Kidney epithelial cell (primary cell): ENCODE results near the gene RPS26. TPM values are rescaled to one million over a fixed set of nuclear protein-coding genes. Genes with fewer than 3 reads are reported as not detected.
"Not testable (repeated sequence)": the region's sequence is repeated elsewhere in the genome, so short reads cannot be mapped to it uniquely, and the experiment has no call there.

ENCODE experiments used
- DNase-seq: peaks from one replicate; pipeline ENCODE4 v3.0.0-alpha.2; 2010; ENCODE audit warnings: low read depth
- H3K27me3 ChIP-seq: 2 replicates; pipeline ENCODE4 v1.6.0; 2011; ENCODE audit warnings: low read length; ENCODE audit not compliant: control insufficient read depth, insufficient read depth
- H3K36me3 ChIP-seq: 2 replicates; pipeline ENCODE4 v1.5.1; 2011; ENCODE audit warnings: low read length; ENCODE audit not compliant: control insufficient read depth, insufficient read depth
- H3K4me3 ChIP-seq: 2 replicates; pipeline ENCODE4 v1.5.1; 2011; ENCODE audit warnings: low read depth, mild to moderate bottlenecking, control low read depth, low read length
- CTCF ChIP-seq: IDR thresholded peaks from 2 replicates; pipeline ENCODE4 v1.5.1; 2011; ENCODE audit warnings: mild to moderate bottlenecking, moderate library complexity, low read length, control low read depth, inconsistent platforms; ENCODE audit not compliant: insufficient read depth, poor library complexity, severe bottlenecking
- total RNA-seq: library from RNA; depleted of rRNA; stranded (reverse); fragments of >200 nt; gene quantifications from 2 replicates; pipeline ENCODE4 v1.2.3, GENCODE V29; 2015

The RPS26 gene
- total RNA-seq, 1 donor from 2014 or later, result 1,382 TPM

DNA sequence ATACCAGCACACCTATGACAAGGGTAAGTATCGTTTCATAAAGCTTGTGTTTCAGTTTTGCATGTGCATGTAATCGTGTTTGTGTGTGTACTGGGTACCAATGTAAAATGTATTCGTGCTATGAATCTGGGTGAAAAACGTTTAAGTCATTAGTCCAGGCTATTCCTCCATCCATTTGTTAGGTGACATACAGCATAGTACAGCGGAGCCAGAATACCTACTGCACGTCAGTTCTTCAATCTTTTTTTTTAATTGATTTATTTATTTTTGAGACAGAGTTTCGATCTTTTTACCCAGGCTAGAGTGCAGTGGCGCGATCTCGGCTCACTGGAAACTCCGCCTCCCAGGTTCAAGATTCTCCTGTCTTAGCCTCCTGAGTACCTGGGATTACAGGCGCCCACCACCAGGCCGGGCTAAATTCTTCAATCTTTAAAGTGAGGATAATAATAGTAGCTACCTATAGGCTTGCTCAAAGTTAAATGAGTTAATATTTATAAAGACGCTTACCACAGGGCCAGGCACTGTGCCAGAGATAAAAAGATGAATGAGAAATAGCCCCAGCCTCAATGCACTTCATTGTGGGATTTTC lies 661 bp upstream of the RPS26 start:
- no peak for DNase-seq
- Histone ChIP-seq H3K4me3 (peak overlapping the region; percentile 28), H3K27me3 (no peaks in the 10 kb centered on the region), H3K36me3 (peaks cover 2% of the 10 kb centered on the region)
- TF ChIP-seq CTCF, result no peak

DNA sequence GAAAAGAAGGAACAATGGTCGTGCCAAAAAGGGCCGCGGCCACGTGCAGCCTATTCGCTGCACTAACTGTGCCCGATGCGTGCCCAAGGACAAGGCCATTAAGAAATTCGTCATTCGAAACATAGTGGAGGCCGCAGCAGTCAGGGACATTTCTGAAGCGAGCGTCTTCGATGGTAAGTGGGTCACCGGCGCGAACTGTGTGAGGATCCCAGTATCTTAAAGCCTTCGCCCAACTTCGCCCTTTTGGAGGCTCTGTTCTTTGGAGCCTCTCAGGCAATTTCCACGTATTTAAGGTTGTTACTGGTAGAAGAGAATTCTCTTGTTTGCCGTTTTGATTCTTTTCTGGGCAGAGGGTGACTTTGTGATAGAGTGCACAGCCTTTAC lies 704 bp downstream of the RPS26 start:
- H3K4me3 ChIP-seq, result peak overlapping the region; percentile 90
- not testable (repeated sequence) for H3K27me3 ChIP-seq, H3K36me3 ChIP-seq, DNase-seq

- TF ChIP-seq CTCF, result no peak
- Histone ChIP-seq H3K27me3 (no peaks in the 10 kb centered on the region), H3K4me3 (peak overlapping the region; percentile 90), H3K36me3 (peaks cover 2% of the 10 kb centered on the region)
- DNase-seq, result no peak
Measured at GRCh38 chr12:56042843-56043242, 1.1 kb downstream of the RPS26 start.

DNA sequence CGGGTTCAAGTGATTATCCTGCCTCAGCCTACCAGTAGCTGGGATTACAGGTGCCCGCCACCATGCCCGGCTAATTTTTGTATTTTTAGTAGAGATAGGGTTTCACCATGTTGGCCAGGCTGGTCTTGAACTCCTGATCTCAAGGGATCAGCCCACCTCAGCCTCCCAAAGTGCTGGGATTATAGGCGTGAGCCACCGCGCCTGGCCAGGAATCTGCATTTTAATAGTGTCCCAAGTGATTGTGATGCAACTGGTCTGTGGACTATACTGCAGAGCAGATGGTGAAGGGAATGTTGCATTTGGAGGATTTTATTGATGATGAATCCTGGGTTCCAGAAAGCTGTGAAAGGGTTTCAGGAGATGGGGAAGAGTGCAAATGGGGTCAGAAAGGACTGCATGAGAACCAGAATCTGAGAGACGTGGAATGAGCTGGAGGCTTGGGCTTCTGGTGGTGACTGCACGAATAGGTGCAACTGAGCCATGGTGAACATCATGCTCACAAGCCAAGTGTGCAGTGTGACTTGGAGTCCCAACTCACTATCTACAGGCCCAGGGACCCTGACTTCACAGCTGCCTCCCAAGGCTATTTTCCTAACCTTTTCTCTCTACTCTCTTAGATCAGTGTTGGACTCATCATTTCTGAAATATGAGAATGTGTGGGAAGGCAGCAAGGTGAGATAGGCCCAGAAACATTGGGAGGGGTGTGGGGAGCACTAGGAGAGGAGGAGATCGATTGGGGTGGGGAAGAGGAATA lies 4.5 kb downstream of the RPS26 start:
- H3K36me3 ChIP-seq, result peaks cover 2% of the 10 kb centered on the region
- H3K27me3 ChIP-seq, result no peaks in the 10 kb centered on the region
- TF ChIP-seq CTCF, result no peak
- H3K4me3 ChIP-seq, result no peak overlapping the region
- DNase-seq, result no peak

GRCh38 chr12:56053407-56053893 lies 11.7 kb downstream of the RPS26 start:
- DNase-seq, result no peak
- no peak for TF ChIP-seq CTCF
- no peak overlapping the region for H3K4me3 ChIP-seq
- H3K27me3 ChIP-seq, result no peaks in the 10 kb centered on the region
- no peaks in the 10 kb centered on the region for H3K36me3 ChIP-seq

DNA sequence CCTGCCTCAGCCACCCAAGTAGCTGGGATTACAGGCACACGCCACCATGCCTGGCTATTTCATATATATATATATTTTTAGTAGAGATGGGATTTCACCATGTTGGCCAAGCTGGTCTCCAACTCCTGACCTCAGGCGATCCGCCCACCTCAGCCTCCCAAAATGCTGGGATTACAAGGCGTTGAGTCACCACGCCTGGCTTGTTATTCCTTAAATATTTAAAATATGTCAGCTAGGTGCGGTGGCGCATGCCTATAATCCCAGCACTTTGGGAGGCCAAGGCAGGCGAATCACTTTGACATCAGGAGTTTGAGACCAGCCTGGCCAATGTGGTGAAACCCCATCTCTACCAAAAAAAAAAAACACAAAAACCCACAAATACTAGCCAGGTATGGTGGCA lies 18.2 kb downstream of the RPS26 start:
- H3K27me3 ChIP-seq, H3K36me3 ChIP-seq, DNase-seq, H3K4me3 ChIP-seq: not testable (repeated sequence)

DNA sequence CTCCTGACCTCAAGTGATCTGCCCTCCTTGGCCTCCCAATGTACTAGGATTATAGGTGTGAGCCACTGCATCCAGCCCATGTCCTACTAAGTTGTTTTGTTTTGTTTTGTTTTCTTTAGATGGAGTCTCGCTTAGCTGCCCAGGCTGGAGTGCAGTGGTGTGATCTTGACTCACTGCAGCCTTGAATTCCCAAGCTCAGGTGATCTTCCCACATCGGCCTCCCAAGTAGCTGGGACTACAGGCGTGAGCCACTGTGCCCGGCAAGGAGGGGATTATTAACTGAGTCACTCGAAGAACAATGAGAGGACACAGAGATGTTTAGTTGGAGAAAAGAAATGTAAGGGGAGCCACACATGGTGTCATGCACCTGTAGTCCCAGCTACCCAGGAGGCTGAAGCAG lies 20.3 kb downstream of the RPS26 start:
- no peaks in the 10 kb centered on the region for H3K27me3 ChIP-seq
- TF ChIP-seq CTCF, result no peak
- no peaks in the 10 kb centered on the region for H3K36me3 ChIP-seq
- DNase-seq, result peak; percentile 49
- no peak overlapping the region for H3K4me3 ChIP-seq
